ENCODE measurements around the gene HMG20B. TPM values are rescaled to one million over a fixed set of nuclear protein-coding genes. Genes with fewer than 3 reads are reported as not detected.
A peak's percentile ranks its signal among the peaks of the same experiment; 100 is the strongest.

The HMG20B gene
- total and polyA plus RNA-seq, 2 experiments from 2014 or later: 62.6 to 82.3 TPM

DNA sequence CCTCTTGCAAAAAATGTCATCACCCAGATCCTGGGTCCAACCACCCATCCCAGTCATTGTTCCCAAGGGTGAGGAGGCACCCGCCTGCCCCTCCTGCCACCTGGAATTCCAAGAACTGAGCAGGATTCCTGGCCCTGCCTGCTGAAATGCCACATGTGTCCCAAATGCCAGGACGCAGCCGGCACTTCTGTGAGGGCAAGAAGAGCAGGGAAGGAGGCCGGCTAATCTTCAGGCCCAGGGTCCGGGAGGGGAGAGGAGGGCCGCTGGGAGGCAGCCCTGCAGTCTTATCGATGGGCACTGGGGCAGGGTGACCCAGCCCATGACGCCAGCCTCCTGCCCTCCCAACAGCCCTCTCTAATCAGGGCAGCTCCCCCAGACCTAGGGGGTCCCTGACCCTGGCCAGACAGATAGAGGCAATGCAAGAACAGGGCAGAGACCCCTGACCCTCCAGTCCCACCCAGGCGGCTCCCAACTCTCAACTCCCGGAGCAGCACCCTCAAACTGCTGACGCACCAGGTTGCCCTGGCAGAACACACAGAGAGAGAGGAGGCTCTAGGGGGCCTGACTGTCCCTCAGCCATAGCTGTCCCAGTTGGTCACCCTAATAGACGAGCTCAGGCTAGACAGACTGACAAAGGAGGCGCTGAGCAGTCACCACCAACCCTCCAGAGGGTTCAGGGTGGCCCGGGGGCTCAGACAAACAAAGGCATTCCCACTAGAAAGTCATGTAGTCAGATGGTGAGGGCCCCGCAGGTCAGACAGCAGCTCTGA lies 16.9 kb upstream of the HMG20B start:
- Histone ChIP-seq H3K4me3 (no peak overlapping the region), H3K4me1 (ENCODE audit: insufficient read depth) (peaks cover 19% of the 10 kb centered on the region), H2AFZ (no peak overlapping the region), H3K36me3 (replicated peaks; ENCODE audit: insufficient read depth, low read depth) (no peaks in the 10 kb centered on the region), H3K27me3 (no peaks in the 10 kb centered on the region), H3K9me2 (replicated peaks; ENCODE audit: insufficient read depth) (no peaks in the 10 kb centered on the region), H4K20me1 (ENCODE audit: insufficient read depth, poor library complexity, severe bottlenecking) (peaks cover 5% of the 10 kb centered on the region), H3K79me2 (peaks cover 14% of the 10 kb centered on the region), H3K27ac (no peak overlapping the region), H3K4me2 (peak overlapping the region; percentile 97), H3K9me3 (ENCODE audit: low read depth) (no peaks in the 10 kb centered on the region)
- TF ChIP-seq EZH2 (IDR thresholded peaks at IDR 0.05; ENCODE audit: borderline replicate concordance): no peak
- no peak for TF ChIP-seq EZH2phosphoT487 (IDR thresholded peaks at IDR 0.05; ENCODE audit: low read depth, severe bottlenecking, unreplicated experiment)
- TF ChIP-seq, protein P1, sequence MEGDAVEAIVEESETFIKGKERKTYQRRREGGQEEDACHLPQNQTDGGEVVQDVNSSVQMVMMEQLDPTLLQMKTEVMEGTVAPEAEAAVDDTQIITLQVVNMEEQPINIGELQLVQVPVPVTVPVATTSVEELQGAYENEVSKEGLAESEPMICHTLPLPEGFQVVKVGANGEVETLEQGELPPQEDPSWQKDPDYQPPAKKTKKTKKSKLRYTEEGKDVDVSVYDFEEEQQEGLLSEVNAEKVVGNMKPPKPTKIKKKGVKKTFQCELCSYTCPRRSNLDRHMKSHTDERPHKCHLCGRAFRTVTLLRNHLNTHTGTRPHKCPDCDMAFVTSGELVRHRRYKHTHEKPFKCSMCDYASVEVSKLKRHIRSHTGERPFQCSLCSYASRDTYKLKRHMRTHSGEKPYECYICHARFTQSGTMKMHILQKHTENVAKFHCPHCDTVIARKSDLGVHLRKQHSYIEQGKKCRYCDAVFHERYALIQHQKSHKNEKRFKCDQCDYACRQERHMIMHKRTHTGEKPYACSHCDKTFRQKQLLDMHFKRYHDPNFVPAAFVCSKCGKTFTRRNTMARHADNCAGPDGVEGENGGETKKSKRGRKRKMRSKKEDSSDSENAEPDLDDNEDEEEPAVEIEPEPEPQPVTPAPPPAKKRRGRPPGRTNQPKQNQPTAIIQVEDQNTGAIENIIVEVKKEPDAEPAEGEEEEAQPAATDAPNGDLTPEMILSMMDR (IDR thresholded peaks at IDR 0.05; ENCODE audit: poor library complexity): no peak
- WGBS (ENCODE audit: low lambda C conversion rate, missing lambda C conversion rate): 91% methylated on average over 13 of the region's 15 CpGs
- DNase-seq (ENCODE audit: low spot score): no peak

DNA sequence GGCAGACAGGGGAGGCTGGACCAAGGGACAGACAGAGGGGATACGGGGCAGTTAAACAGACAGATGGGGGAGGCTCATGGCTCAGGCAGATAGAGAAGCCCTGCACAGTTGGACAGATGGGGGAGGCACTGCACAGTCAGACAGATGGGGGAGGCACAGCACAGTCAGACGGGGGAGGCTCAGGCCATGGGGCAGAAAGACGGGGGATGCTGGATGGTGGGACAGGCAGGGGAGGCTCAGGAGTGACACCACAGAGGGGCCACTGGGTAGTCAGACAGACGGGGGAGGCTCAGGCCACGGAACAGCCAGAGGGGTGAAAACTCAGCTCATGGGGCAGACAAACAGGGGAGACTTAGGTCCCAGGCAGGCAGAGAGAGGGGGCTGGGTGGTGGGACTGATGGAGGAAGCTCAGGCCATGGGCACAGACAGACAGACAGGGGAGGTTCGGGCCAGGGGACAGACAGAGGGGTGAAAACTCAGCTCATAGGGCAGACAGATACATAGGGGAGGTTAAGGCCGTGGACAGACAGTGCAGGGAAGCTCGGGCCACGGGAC lies 16.2 kb upstream of the HMG20B start:
- Histone ChIP-seq H3K4me2 (peak overlapping the region; percentile 97), H3K79me2 (peaks cover 14% of the 10 kb centered on the region), H3K9me3 (ENCODE audit: low read depth) (no peaks in the 10 kb centered on the region), H2AFZ (peak overlapping the region; percentile 8), H4K20me1 (ENCODE audit: insufficient read depth, poor library complexity, severe bottlenecking) (peaks cover 5% of the 10 kb centered on the region), H3K4me3 (peak overlapping the region; percentile 88), H3K4me1 (ENCODE audit: insufficient read depth) (peaks cover 19% of the 10 kb centered on the region), H3K27ac (no peak overlapping the region), H3K36me3 (replicated peaks; ENCODE audit: insufficient read depth, low read depth) (no peaks in the 10 kb centered on the region), H3K9me2 (replicated peaks; ENCODE audit: insufficient read depth) (no peaks in the 10 kb centered on the region), H3K27me3 (no peaks in the 10 kb centered on the region)
- TF ChIP-seq EZH2phosphoT487 (IDR thresholded peaks at IDR 0.05; ENCODE audit: low read depth, severe bottlenecking, unreplicated experiment) (no peak), EZH2 (IDR thresholded peaks at IDR 0.05; ENCODE audit: borderline replicate concordance) (no peak)
- TF ChIP-seq, protein P1 (IDR thresholded peaks at IDR 0.05; ENCODE audit: poor library complexity): no peak
- DNase-seq (ENCODE audit: low spot score): no peak
- WGBS (ENCODE audit: low lambda C conversion rate, missing lambda C conversion rate): 63% methylated on average over 7 of the region's 9 CpGs

DNA sequence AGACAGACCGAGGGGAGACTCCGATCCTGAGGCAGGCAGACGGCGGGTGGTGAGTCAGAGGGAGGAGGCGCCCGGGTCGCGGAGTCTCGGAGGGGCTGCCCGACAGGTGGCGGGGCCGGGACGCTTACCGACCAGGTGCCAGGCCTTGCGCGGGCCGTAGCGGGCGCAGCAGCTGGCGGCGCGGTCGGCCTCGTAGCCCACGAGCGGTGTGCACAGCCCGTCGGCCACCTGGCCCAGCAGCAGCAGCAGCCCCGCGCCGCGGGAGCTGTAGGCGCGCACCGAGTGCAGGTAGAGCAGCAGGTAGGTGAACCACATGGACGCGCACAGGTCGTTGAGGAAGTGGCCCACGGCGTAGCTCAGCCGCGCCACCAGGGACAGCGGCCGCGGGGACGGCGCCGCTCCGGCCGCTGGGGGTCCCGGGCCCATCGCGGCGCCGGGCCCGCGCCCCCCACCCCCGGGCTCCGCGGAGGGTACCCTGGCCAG lies 15.7 kb upstream of the HMG20B start:
- Histone ChIP-seq H3K4me3 (peak overlapping the region; percentile 88), H3K36me3 (replicated peaks; ENCODE audit: insufficient read depth, low read depth) (no peaks in the 10 kb centered on the region), H3K4me2 (peak overlapping the region; percentile 97), H3K79me2 (peaks cover 14% of the 10 kb centered on the region), H3K9me2 (replicated peaks; ENCODE audit: insufficient read depth) (no peaks in the 10 kb centered on the region), H3K4me1 (ENCODE audit: insufficient read depth) (peaks cover 19% of the 10 kb centered on the region), H2AFZ (peak overlapping the region; percentile 8), H3K27ac (no peak overlapping the region), H3K27me3 (no peaks in the 10 kb centered on the region), H3K9me3 (ENCODE audit: low read depth) (no peaks in the 10 kb centered on the region), H4K20me1 (ENCODE audit: insufficient read depth, poor library complexity, severe bottlenecking) (peaks cover 5% of the 10 kb centered on the region)
- WGBS (ENCODE audit: low lambda C conversion rate, missing lambda C conversion rate): 2% methylated on average over 30 of the region's 60 CpGs
- TF ChIP-seq EZH2 (IDR thresholded peaks at IDR 0.05; ENCODE audit: borderline replicate concordance) (no peak), EZH2phosphoT487 (IDR thresholded peaks at IDR 0.05; ENCODE audit: low read depth, severe bottlenecking, unreplicated experiment) (no peak)
- TF ChIP-seq, protein P1 (IDR thresholded peaks at IDR 0.05; ENCODE audit: poor library complexity): no peak
- peak; percentile 80 for DNase-seq (ENCODE audit: low spot score)
